Glutamatergic neuron (in vitro differentiated cells): ENCODE data around the gene ITGAE. TPM values are rescaled to one million over a fixed set of nuclear protein-coding genes. Genes with fewer than 3 reads are reported as not detected.
A peak's percentile ranks its signal among the peaks of the same experiment; 100 is the strongest.

Experiments
- DNase-seq: peaks from one replicate; pipeline ENCODE4 v3.0.0; 2022
- H3K27ac Mint-ChIP-seq: one replicate; pipeline ENCODE4 v1.8.0; 2020; ENCODE audit warnings: mild to moderate bottlenecking, mixed read lengths, inconsistent platforms; ENCODE audit not compliant: unreplicated experiment
- H3K27me3 Mint-ChIP-seq: one replicate; pipeline ENCODE4 v1.8.0; 2020; ENCODE audit warnings: mild to moderate bottlenecking, moderate library complexity, mixed read lengths, inconsistent platforms; ENCODE audit not compliant: unreplicated experiment
- H3K36me3 Mint-ChIP-seq: one replicate; pipeline ENCODE4 v1.8.0; 2020; ENCODE audit warnings: mild to moderate bottlenecking, mixed read lengths, inconsistent platforms; ENCODE audit not compliant: unreplicated experiment
- H3K4me1 Mint-ChIP-seq: one replicate; pipeline ENCODE4 v1.8.0; 2020; ENCODE audit warnings: mild to moderate bottlenecking, low read depth, mixed read lengths, inconsistent platforms; ENCODE audit not compliant: unreplicated experiment
- H3K4me3 Mint-ChIP-seq: one replicate; pipeline ENCODE4 v1.8.0; 2020; ENCODE audit warnings: mild to moderate bottlenecking, mixed read lengths, inconsistent platforms; ENCODE audit not compliant: unreplicated experiment
- H3K9me3 Mint-ChIP-seq: one replicate; pipeline ENCODE4 v1.8.0; 2020; ENCODE audit warnings: mild to moderate bottlenecking, moderate library complexity, mixed read lengths, inconsistent platforms; ENCODE audit not compliant: unreplicated experiment
- total RNA-seq: library from RNA; stranded (reverse); fragmentation: NEBNext Ultra II Directional; extraction: Animal tissue kit (Norgen Biotek cat#: 25700); gene quantifications from one replicate; pipeline ENCODE4 v1.2.1, GENCODE V29; 2021; ENCODE audit not compliant: unreplicated experiment
- TF ChIP-seq, protein P1 (sequence below): fragments of 200-600 bp; sonication (generic); IDR thresholded peaks from one replicate; pipeline ENCODE4 v1.5.0; 2021; ENCODE audit not compliant: partially characterized antibody, unreplicated experiment

Gene ITGAE
- total RNA-seq, 1 donor from 2014 or later: 19.2 TPM

DNA sequence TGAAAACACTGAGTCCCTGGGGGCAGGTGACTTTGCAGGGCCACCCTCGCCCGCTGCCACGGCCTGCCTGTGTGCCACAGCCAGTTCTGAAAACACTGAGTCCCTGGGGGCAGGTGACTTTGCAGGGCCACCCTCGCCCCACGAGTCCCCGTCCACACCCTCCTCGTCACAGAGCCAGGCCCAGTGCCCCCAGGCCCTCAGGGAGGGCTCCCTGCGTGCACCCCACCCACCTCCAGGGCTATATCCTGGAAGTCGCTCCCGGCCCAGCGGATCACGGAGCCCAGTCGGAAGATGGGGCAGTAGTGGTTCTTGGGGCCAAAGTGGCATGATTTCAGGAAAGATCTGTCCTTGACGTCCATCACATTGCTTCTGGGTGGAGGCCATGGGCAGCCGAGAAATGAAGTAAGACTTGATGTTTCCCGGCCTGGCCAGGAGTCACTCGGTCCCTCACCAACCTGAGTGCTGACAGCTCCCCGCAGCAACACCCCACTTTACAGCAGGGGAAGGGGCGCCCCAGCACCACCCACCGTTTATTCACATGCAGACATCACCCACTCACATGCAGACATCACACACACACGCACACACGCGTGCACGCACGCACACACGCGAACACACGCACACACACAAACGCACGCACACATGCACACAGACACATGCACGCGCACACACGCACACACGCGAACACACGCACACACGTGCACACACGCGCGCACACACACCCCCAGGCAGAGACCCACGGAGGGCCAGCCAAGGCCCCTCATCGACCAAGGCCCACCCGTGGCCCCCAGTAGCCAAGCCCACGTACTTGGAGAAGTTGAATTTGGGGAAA lies 111.5 kb downstream of the ITGAE start:
- TF ChIP-seq, protein P1, sequence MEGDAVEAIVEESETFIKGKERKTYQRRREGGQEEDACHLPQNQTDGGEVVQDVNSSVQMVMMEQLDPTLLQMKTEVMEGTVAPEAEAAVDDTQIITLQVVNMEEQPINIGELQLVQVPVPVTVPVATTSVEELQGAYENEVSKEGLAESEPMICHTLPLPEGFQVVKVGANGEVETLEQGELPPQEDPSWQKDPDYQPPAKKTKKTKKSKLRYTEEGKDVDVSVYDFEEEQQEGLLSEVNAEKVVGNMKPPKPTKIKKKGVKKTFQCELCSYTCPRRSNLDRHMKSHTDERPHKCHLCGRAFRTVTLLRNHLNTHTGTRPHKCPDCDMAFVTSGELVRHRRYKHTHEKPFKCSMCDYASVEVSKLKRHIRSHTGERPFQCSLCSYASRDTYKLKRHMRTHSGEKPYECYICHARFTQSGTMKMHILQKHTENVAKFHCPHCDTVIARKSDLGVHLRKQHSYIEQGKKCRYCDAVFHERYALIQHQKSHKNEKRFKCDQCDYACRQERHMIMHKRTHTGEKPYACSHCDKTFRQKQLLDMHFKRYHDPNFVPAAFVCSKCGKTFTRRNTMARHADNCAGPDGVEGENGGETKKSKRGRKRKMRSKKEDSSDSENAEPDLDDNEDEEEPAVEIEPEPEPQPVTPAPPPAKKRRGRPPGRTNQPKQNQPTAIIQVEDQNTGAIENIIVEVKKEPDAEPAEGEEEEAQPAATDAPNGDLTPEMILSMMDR: no peak
- Mint-ChIP-seq H3K4me3 (no peak overlapping the region), H3K9me3 (peaks cover 6% of the 10 kb centered on the region), H3K27me3 (peaks cover 8% of the 10 kb centered on the region), H3K4me1 (peaks cover 12% of the 10 kb centered on the region), H3K27ac (peak overlapping the region; percentile 68), H3K36me3 (peaks cover 4% of the 10 kb centered on the region)
- no peak for DNase-seq

DNA sequence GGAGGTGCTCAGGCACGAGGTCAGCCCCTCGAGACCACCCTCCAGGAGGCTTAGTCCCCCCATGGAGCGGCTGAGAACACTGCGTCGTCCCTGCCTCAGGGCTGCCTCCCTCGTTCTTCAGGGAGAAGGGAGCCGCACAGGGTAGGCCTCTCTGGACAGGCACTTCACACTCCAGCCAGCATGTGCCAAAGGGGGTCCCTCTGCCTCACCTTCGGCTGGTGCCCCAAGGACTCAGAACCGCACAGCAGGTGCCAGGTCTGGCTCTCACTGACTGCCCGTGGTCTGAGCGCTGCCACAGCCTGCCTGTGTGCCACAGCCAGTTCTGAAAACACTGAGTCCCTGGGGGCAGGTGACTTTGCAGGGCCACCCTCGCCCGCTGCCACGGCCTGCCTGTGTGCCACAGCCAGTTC lies 112.1 kb downstream of the ITGAE start:
- no peak overlapping the region for H3K4me3 Mint-ChIP-seq
- peaks cover 6% of the 10 kb centered on the region for H3K27me3 Mint-ChIP-seq
- peak; percentile 43 for DNase-seq
- peaks cover 10% of the 10 kb centered on the region for H3K4me1 Mint-ChIP-seq
- H3K9me3 Mint-ChIP-seq: peaks cover 4% of the 10 kb centered on the region
- peak overlapping the region; percentile 22 for H3K27ac Mint-ChIP-seq
- TF ChIP-seq, protein P1: no peak
- peaks cover 4% of the 10 kb centered on the region for H3K36me3 Mint-ChIP-seq

DNA sequence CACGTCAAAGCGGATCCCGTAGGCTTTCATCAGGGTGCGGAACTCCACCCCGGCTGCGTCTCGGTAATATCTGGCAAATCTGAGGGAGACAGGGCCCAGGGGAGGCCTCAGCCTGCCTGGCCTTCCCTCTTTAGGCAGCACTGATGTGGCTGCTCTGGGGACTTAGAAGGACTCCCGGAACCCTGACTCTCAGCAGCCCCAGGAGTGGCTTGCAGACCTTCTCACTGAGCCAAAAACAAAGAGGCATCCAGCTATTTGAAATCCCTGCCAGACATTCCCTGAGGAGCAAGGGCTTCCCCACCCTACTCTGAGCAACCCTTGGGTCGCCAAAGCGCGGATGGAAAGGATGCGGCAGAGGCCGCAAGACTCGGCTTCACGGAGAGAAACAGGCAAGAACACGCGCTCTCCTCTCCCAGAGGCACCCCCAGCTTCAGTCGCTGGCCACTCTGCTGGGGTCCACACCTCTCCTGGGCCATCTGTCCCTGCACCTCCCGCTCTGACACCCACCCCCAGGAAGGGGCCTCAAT lies 112.9 kb downstream of the ITGAE start:
- Mint-ChIP-seq H3K4me1 (peaks cover 8% of the 10 kb centered on the region), H3K27me3 (peaks cover 6% of the 10 kb centered on the region), H3K27ac (peak overlapping the region; percentile 22), H3K9me3 (peaks cover 4% of the 10 kb centered on the region), H3K4me3 (peak overlapping the region; percentile 14), H3K36me3 (peaks cover 4% of the 10 kb centered on the region)
- no peak for DNase-seq
- TF ChIP-seq, protein P1: no peak

DNA sequence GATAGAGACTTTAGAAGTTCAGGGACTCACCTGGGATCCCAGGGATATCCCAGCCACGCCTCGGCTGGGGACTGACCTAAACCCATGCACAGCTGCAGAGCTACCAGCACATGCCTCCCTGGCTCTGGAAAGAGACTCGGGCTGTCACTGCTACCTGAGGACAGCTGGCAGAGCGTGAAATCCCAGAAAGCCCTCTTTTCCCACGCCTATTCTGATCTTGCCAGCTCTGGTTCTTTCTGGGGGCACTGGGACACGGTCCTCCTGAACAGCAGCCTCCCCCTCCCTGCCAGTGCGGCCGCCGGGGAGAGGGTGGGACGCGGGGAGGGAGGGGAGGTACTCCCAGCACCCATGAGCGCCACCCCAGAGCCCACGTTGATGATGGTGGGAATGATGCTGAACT lies 115.8 kb downstream of the ITGAE start:
- Mint-ChIP-seq H3K9me3 (peaks cover 4% of the 10 kb centered on the region), H3K4me1 (peaks cover 10% of the 10 kb centered on the region), H3K27me3 (peaks cover 5% of the 10 kb centered on the region), H3K27ac (no peak overlapping the region), H3K4me3 (no peak overlapping the region), H3K36me3 (peaks cover 4% of the 10 kb centered on the region)
- TF ChIP-seq, protein P1: no peak
- DNase-seq: no peak

DNA sequence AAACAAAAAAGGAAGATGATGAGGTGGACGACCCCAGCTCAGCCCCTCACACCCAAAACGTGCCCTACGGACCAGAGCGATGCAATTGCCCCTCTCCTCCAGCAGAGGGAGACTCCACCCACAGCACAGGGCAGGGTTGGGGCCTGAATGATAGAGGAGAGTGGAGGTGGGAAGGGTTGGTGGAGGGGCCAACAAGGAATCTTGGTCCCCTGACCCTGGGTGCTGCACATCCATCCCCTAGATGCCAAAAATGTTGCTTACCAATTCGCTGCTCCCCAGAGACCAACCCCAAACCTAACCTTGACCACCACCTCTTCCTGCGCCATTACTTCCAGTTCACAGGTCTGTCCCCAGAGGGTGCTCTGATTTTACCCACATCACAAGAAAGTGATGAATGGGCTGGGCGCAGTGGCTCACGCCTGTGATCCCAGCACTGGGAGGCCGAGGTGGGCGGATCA lies 117.9 kb downstream of the ITGAE start:
- H3K27ac Mint-ChIP-seq: no peak overlapping the region
- DNase-seq: peak; percentile 57
- TF ChIP-seq, protein P1: peak; percentile 92
- H3K9me3 Mint-ChIP-seq: no peaks in the 10 kb centered on the region
- H3K36me3 Mint-ChIP-seq: no peaks in the 10 kb centered on the region
- no peaks in the 10 kb centered on the region for H3K27me3 Mint-ChIP-seq
- no peak overlapping the region for H3K4me3 Mint-ChIP-seq
- H3K4me1 Mint-ChIP-seq: peaks cover 2% of the 10 kb centered on the region
